Nephron (organoid): ENCODE results near the gene CDKAL1.

Experiments
- H3K27ac Mint-ChIP-seq, 3 experiments: 2 replicates each; pipeline ENCODE4 v1.8.0; 2020; ENCODE audit warnings: mixed read lengths in 3 of 3, mild to moderate bottlenecking in 2 of 3, moderate library complexity in 1 of 3
- H3K27me3 Mint-ChIP-seq: 2 replicates; pipeline ENCODE4 v1.8.0; 2021; ENCODE audit warnings: low read depth, mild to moderate bottlenecking, moderate library complexity, mixed read lengths
- H3K36me3 Mint-ChIP-seq: 2 replicates; pipeline ENCODE4 v1.8.0; 2020; ENCODE audit warnings: low read depth, mixed read lengths
- H3K4me1 Mint-ChIP-seq: 2 replicates; pipeline ENCODE4 v1.8.0; 2020; ENCODE audit warnings: mixed read lengths
- H3K4me3 Mint-ChIP-seq, 3 experiments: 2 replicates each; pipeline ENCODE4 v1.8.0; 2020; ENCODE audit warnings: mild to moderate bottlenecking in 3 of 3, mixed read lengths in 3 of 3, moderate library complexity in 2 of 3
- H3K9me3 Mint-ChIP-seq: 2 replicates; pipeline ENCODE4 v1.8.0; 2020; ENCODE audit warnings: mixed read lengths
- CTCF ChIP-seq, 3 experiments: fragments of 200-600 bp; sonication (generic); IDR thresholded peaks; one replicate each; pipeline ENCODE4 v1.5.0; 2021; ENCODE audit warnings: antibody characterized with exemption in 3 of 3; ENCODE audit not compliant: unreplicated experiment in 3 of 3

Gene CDKAL1

GRCh38 chr6:21214738-21215448 is 680.6 kb downstream of the CDKAL1 start:
- Mint-ChIP-seq H3K27ac (no peak overlapping the region), H3K27me3 (no peaks in the 10 kb centered on the region), H3K9me3 (no peaks in the 10 kb centered on the region), H3K4me1 (no peaks in the 10 kb centered on the region), H3K36me3 (peaks cover 27% of the 10 kb centered on the region), H3K4me3 (no peak overlapping the region)
- TF ChIP-seq CTCF (IDR thresholded peaks at IDR 0.05; ENCODE audit: unreplicated experiment in 3 of 3) = no peak

- no peaks in the 10 kb centered on the region for H3K9me3 Mint-ChIP-seq
- no peak for TF ChIP-seq CTCF (IDR thresholded peaks at IDR 0.05; ENCODE audit: unreplicated experiment in 3 of 3)
- H3K4me1 Mint-ChIP-seq = no peaks in the 10 kb centered on the region
- no peak overlapping the region for H3K4me3 Mint-ChIP-seq
- H3K36me3 Mint-ChIP-seq = peaks cover 8% of the 10 kb centered on the region
- no peaks in the 10 kb centered on the region for H3K27me3 Mint-ChIP-seq
- no peak overlapping the region for H3K27ac Mint-ChIP-seq
These were observed 685.0 kb downstream of the CDKAL1 start for GRCh38 chr6:21219241-21219640.

GRCh38 chr6:21219856-21220255 is 685.6 kb downstream of the CDKAL1 start:
- Mint-ChIP-seq H3K9me3 (no peaks in the 10 kb centered on the region), H3K36me3 (peaks cover 8% of the 10 kb centered on the region), H3K27me3 (no peaks in the 10 kb centered on the region), H3K27ac (no peak overlapping the region), H3K4me3 (no peak overlapping the region), H3K4me1 (no peaks in the 10 kb centered on the region)
- no peak for TF ChIP-seq CTCF (IDR thresholded peaks at IDR 0.05; ENCODE audit: unreplicated experiment in 3 of 3)

- Mint-ChIP-seq H3K4me1 (no peaks in the 10 kb centered on the region), H3K9me3 (no peaks in the 10 kb centered on the region), H3K27me3 (no peaks in the 10 kb centered on the region), H3K27ac (no peak overlapping the region), H3K4me3 (no peak overlapping the region), H3K36me3 (peaks cover 8% of the 10 kb centered on the region)
- TF ChIP-seq CTCF (IDR thresholded peaks at IDR 0.05; ENCODE audit: unreplicated experiment in 3 of 3) = no peak
These were observed 686.2 kb downstream of the CDKAL1 start for GRCh38 chr6:21220271-21220987.

GRCh38 chr6:21222656-21223055 is 688.4 kb downstream of the CDKAL1 start:
- H3K9me3 Mint-ChIP-seq = no peaks in the 10 kb centered on the region
- no peaks in the 10 kb centered on the region for H3K4me1 Mint-ChIP-seq
- peaks cover 7% of the 10 kb centered on the region for H3K36me3 Mint-ChIP-seq
- TF ChIP-seq CTCF (IDR thresholded peaks at IDR 0.05; ENCODE audit: unreplicated experiment in 3 of 3) = no peak
- no peak overlapping the region for H3K27ac Mint-ChIP-seq
- H3K27me3 Mint-ChIP-seq = no peaks in the 10 kb centered on the region
- no peak overlapping the region for H3K4me3 Mint-ChIP-seq

GRCh38 chr6:21225912-21226311 is 691.7 kb downstream of the CDKAL1 start:
- Mint-ChIP-seq H3K27ac (no peak overlapping the region), H3K4me3 (no peak overlapping the region), H3K4me1 (peaks cover 13% of the 10 kb centered on the region), H3K27me3 (no peaks in the 10 kb centered on the region), H3K9me3 (no peaks in the 10 kb centered on the region), H3K36me3 (peaks cover 10% of the 10 kb centered on the region)
- TF ChIP-seq CTCF (IDR thresholded peaks at IDR 0.05; ENCODE audit: unreplicated experiment in 3 of 3) = no peak
